ENCODE measurements around the gene EXOC1L. TPM values are rescaled to one million over a fixed set of nuclear protein-coding genes. Genes with fewer than 3 reads are reported as not detected.

EXOC1L gene
- total RNA-seq, 2 donors from 2014 or later = not detected

DNA sequence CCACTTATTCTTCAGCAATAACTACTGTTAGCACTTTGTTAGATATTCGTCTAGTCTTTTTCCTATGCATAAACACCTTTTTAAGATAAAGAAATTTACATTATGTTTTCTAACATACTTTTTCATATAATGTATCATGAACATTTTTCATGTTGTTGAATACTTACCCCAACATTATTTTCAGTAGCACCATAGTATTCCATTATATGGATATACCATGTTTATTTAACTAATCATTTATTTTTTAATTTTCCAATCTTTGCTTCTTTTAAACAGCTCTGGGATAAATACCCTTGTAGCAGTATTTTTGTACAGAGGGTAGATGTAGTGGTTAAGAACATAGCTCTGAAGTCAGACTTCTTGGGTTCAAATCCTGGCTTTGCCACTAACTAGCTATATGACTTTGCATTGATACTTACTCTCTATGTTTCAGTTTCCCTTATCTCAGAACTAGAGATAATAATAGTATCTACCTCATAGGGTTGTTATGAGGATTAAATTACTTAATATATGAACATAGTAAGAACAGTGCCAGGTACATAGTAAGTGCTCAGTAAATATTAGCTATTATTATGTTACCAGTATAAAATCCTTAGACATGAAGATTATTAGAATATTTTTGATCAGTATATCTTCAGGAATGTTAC, 45.1 kb downstream of the EXOC1L start:
- intact Hi-C loops (cut with DNase I) = no loop called here
- peaks cover 5 to 10% of the 10 kb centered on the region in 2 donors for H3K36me3 ChIP-seq (replicated peaks in 1 of 2; ENCODE audit: insufficient read depth in 1 of 2, low read depth in 2 of 2)
- ATAC-seq (no peak), DNase-seq (no peak)
- H3K4me1 ChIP-seq = peaks cover 11% of the 10 kb centered on the region
- TF ChIP-seq POLR2A (IDR thresholded peaks at IDR 0.05) = no peak
- TF ChIP-seq, protein P1, sequence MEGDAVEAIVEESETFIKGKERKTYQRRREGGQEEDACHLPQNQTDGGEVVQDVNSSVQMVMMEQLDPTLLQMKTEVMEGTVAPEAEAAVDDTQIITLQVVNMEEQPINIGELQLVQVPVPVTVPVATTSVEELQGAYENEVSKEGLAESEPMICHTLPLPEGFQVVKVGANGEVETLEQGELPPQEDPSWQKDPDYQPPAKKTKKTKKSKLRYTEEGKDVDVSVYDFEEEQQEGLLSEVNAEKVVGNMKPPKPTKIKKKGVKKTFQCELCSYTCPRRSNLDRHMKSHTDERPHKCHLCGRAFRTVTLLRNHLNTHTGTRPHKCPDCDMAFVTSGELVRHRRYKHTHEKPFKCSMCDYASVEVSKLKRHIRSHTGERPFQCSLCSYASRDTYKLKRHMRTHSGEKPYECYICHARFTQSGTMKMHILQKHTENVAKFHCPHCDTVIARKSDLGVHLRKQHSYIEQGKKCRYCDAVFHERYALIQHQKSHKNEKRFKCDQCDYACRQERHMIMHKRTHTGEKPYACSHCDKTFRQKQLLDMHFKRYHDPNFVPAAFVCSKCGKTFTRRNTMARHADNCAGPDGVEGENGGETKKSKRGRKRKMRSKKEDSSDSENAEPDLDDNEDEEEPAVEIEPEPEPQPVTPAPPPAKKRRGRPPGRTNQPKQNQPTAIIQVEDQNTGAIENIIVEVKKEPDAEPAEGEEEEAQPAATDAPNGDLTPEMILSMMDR (IDR thresholded peaks at IDR 0.05) = no peak
- WGBS, 2 donors = 95 to 96% methylated on average over 1 of the region's 1 CpG
- no peak overlapping the region for H3K27ac ChIP-seq
- H3K9me3 ChIP-seq = no peaks in the 10 kb centered on the region
- H3K4me3 ChIP-seq = no peak overlapping the region
- no peaks in the 10 kb centered on the region for H3K27me3 ChIP-seq

DNA sequence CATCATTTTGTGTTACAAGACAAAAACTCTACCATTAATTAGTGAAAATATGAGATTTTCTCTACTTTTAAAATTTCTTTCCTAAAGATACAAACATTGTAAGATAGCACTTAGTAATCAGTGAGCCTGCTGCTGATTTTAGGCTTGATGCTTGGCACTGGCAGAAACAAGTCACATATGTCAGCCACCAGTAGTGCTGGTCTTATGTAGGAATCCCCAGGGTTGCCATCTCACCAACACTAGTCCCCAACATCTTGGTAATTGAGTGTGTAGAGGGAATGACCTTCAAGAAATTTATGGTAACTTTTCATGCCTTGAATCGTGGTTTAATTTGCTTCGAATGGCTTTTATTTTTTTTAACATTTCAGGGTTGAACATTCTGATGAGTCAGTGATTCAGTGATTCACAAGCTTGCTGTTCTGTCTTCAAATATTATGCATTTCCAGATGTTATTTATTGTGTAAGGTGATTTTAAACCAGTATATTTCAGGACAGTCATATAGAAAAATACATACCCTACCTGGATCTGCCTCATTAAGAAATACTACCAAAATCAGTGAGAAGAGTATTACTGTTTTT, 45.7 kb downstream of the EXOC1L start:
- ATAC-seq = no peak
- WGBS, 2 donors = 59 to 68% methylated on average over 2 of the region's 2 CpGs
- no peaks in the 10 kb centered on the region for H3K9me3 ChIP-seq
- no peaks in the 10 kb centered on the region for H3K27me3 ChIP-seq
- H3K27ac ChIP-seq = peak overlapping the region in 1 of 4 donors; percentile 15
- H3K4me3 ChIP-seq = no peak overlapping the region
- intact Hi-C loops (cut with DNase I) = no loop called here
- TF ChIP-seq, protein P1 (IDR thresholded peaks at IDR 0.05) = no peak
- no peak for TF ChIP-seq POLR2A (IDR thresholded peaks at IDR 0.05)
- DNase-seq = no peak
- peaks cover 5 to 10% of the 10 kb centered on the region in 2 donors for H3K36me3 ChIP-seq (replicated peaks in 1 of 2; ENCODE audit: insufficient read depth in 1 of 2, low read depth in 2 of 2)
- H3K4me1 ChIP-seq = peaks cover 11% of the 10 kb centered on the region

DNA sequence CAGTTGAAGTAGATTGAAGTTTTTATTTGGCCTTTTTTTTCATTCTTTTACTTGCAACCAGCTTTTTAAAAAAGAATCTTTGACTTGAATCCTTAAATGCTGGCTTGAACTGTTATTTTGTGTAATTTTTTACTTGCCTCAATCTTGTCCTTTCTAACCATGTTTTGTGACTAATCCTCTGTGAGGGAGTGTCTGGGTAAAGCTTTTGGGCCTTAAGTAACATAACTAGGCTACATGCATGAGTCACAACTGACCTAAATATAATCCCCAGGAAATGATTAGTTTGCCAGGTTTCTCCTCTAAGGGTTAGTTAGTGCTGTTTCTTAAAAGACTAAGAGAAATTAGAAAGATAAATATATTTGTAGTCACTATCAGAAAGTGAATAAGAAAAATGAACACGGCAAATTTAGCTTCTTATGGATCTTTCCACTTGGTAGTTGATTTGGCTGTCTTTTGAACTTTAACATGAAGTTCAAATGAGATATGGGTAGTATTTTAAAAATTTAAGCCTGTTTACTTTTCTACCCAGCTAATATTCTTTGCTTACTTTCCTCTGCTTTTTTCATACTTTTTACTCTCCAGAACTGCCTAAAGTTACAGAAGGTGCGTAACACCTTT, 46.8 kb downstream of the EXOC1L start:
- 36 to 44% methylated on average over 2 of the region's 2 CpGs for WGBS, 2 donors
- Histone ChIP-seq H3K27me3 (no peaks in the 10 kb centered on the region), H3K27ac (peak overlapping the region in 2 of 4 donors; percentile 15 to 52), H3K4me3 (no peak overlapping the region), H3K4me1 (peaks cover 11% of the 10 kb centered on the region), H3K9me3 (no peaks in the 10 kb centered on the region), H3K36me3 (replicated peaks in 1 of 2; ENCODE audit: insufficient read depth in 1 of 2, low read depth in 2 of 2) (peaks cover 8 to 13% of the 10 kb centered on the region in 2 donors)
- ATAC-seq = peak; percentile 86
- intact Hi-C loops (cut with DNase I) = no loop called here
- DNase-seq = no peak
- no peak for TF ChIP-seq POLR2A (IDR thresholded peaks at IDR 0.05)
- TF ChIP-seq, protein P1 (IDR thresholded peaks at IDR 0.05) = no peak

DNA sequence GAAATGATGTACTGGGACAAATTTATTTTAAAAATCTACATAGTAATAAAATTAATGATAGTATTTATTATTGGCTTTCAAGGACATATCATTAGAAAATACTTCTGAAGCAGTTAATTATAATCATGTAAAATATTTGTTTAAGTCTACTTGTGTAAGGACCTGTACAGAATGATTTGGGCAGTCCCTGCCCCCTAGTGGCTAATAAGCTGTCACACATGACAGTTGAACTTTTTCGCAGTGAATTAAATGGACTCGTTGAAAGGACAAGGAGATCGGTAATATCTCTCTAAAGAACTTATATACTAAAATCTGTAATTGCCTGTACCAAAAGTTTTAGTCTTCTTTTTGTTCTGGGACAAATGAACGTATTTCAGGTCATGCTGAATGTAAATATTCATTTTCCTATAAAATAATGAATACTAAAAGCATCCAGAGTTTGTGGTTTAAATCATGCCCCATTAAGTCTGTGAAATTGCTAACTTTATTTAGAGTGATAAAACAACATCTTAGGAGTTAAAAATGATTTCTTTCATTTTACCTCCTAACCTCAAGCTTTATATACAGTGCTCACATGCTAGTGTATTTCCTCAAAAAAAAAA, 47.5 kb downstream of the EXOC1L start:
- DNase-seq (peak in 3 of 4 donors; percentile 22 to 52 (median 29)), ATAC-seq (peak; percentile 89)
- peaks cover 11% of the 10 kb centered on the region for H3K4me1 ChIP-seq
- no peaks in the 10 kb centered on the region for H3K9me3 ChIP-seq
- no peak overlapping the region for H3K4me3 ChIP-seq
- H3K36me3 ChIP-seq (replicated peaks in 1 of 2; ENCODE audit: insufficient read depth in 1 of 2, low read depth in 2 of 2) = peaks cover 8 to 16% of the 10 kb centered on the region in 2 donors
- WGBS, 2 donors = 7 to 10% methylated on average over 4 of the region's 4 CpGs
- no peak for TF ChIP-seq POLR2A (IDR thresholded peaks at IDR 0.05)
- TF ChIP-seq, protein P1 (IDR thresholded peaks at IDR 0.05) = peak; percentile 68 to 84 (median 77)
- no peaks in the 10 kb centered on the region for H3K27me3 ChIP-seq
- intact Hi-C loops (cut with DNase I) = no loop called here
- H3K27ac ChIP-seq = peak overlapping the region in 1 of 4 donors; percentile 52
